Mesodermal cell (in vitro differentiated cells): ENCODE results near the gene PRR7.

Source experiments
- H3K27ac ChIP-seq: 2 replicates; pipeline ENCODE4 v1.7.0; 2013; ENCODE audit warnings: mild to moderate bottlenecking, low read depth, low read length, moderate library complexity; ENCODE audit not compliant: severe bottlenecking
- H3K36me3 ChIP-seq: 2 replicates; pipeline ENCODE4 v1.7.1; 2013; ENCODE audit warnings: mild to moderate bottlenecking, low read length, moderate library complexity; ENCODE audit not compliant: control insufficient read depth, insufficient read depth
- H3K4me1 ChIP-seq: one replicate; pipeline ENCODE4 v1.7.1; 2013; ENCODE audit warnings: mild to moderate bottlenecking, low read length; ENCODE audit not compliant: insufficient read depth, control insufficient read depth, poor library complexity, severe bottlenecking
- H3K4me3 ChIP-seq: 2 replicates; pipeline ENCODE4 v1.7.0; 2013; ENCODE audit warnings: low read length, control low read depth, mild to moderate bottlenecking; ENCODE audit not compliant: insufficient read depth, poor library complexity, severe bottlenecking; ENCODE audit errors: extremely low read depth
- H3K9me3 ChIP-seq: 2 replicates; pipeline ENCODE4 v1.7.1; 2013; ENCODE audit warnings: mild to moderate bottlenecking, low read length, moderate library complexity; ENCODE audit not compliant: control insufficient read depth
- WGBS, 2 experiments: methylation state at CpG; one replicate each; pipeline ENCODE4 v1.1.5; 2013; ENCODE audit warnings: missing lambda C conversion rate in 2 of 2; ENCODE audit not compliant: insufficient coverage in 2 of 2; 5-methylcytosine and 5-hydroxymethylcytosine counted together

The PRR7 gene

DNA sequence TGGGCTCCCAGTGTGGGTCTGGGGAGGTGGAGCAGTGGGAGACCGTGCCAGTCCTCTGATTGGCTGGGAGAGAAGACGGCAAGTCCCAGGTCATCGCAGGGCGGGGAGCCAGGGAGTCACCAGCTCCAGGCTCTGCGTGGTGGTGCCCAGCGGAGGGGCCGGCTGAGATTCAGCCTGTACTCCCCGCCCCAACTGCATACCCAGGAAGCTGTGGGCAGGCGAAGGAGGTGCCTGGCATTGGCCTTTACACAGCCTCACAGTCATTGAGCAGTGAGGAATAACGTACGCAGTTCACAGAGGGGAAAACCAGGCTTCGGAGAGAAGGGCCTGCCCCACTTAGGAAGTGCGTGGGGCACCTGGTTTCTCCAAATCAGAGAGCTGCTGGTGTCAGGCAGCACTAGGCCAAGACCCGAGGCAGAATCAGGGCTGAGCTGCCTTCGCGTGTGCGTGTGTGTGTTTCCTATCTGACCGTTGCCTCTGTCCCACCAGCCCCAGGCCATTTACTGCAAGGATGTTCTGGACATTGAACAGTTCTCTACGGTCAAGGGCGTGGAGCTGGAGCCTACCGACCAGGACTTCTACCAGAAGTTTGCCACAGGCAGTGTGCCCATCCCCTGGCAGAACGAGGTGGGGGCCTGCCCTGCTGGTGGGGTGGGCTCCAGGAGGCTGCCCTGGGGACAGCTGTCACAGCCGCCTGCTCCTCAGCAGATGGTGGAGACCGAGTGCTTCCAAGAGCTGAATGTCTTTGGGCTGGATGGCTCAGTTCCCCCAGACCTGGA lies 6.2 kb upstream of the PRR7 start:
- WGBS, 2 experiments = 90 to 93% methylated on average over 24 of the region's 24 CpGs
- H3K9me3 ChIP-seq = no peaks in the 10 kb centered on the region
- H3K27ac ChIP-seq = no peak overlapping the region
- H3K4me3 ChIP-seq = no peak overlapping the region
- peaks cover 2% of the 10 kb centered on the region for H3K4me1 ChIP-seq
- H3K36me3 ChIP-seq = peaks cover 33% of the 10 kb centered on the region

- Histone ChIP-seq H3K27ac (no peak overlapping the region), H3K4me1 (peaks cover 7% of the 10 kb centered on the region), H3K9me3 (no peaks in the 10 kb centered on the region), H3K36me3 (peaks cover 31% of the 10 kb centered on the region), H3K4me3 (no peak overlapping the region)
- WGBS, 2 experiments = 94 to 95% methylated on average over 23 to 24 of the region's 26 CpGs
These were observed 5.4 kb upstream of the PRR7 start for GRCh38 chr5:177440990-177441780.

DNA sequence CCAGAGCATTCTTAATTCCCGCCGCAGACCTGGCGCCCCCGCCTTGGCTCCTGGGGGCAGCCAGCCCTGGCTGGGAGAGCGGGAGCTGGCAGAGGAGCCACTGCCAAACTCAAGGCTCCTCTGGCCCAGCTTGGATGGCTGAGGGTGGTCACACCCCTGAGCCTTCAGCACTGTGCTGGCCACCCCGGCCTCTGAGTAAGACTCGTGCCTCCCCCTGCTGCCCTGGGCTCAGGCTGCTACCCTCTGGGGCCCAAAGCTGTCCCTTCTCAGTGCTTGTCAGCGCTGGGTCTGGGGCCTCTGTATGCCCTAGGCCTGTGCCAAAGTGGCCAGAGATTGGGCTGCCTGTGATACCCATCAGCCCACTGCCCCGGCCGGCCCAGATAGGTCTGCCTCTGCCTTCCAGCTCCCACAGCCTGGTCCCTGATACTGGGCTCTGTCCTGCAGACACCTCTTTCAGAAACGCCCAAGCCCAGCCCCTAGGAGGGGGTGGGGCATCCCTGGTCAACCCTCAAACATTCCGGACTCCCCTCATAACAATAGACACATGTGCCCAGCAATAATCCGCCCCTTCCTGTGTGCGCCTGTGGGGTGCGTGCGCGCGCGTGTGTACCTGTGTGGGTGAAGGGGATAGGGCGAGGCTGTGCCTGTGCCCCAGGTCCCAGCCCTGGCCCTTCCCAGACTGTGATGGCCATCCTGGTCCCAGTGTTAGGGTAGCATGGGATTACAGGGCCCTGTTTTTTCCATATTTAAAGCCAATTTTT lies 4.4 kb upstream of the PRR7 start:
- H3K36me3 ChIP-seq = peaks cover 25% of the 10 kb centered on the region
- no peaks in the 10 kb centered on the region for H3K9me3 ChIP-seq
- no peak overlapping the region for H3K4me3 ChIP-seq
- no peak overlapping the region for H3K27ac ChIP-seq
- peaks cover 8% of the 10 kb centered on the region for H3K4me1 ChIP-seq
- WGBS, 2 experiments = 91 to 93% methylated on average over 13 to 18 of the region's 20 CpGs

GRCh38 chr5:177443144-177443983 lies 3.2 kb upstream of the PRR7 start:
- Histone ChIP-seq H3K4me1 (peaks cover 12% of the 10 kb centered on the region), H3K36me3 (peaks cover 19% of the 10 kb centered on the region), H3K4me3 (no peak overlapping the region), H3K9me3 (no peaks in the 10 kb centered on the region), H3K27ac (no peak overlapping the region)
- 96 to 97% methylated on average over 9 to 15 of the region's 15 CpGs for WGBS, 2 experiments

DNA sequence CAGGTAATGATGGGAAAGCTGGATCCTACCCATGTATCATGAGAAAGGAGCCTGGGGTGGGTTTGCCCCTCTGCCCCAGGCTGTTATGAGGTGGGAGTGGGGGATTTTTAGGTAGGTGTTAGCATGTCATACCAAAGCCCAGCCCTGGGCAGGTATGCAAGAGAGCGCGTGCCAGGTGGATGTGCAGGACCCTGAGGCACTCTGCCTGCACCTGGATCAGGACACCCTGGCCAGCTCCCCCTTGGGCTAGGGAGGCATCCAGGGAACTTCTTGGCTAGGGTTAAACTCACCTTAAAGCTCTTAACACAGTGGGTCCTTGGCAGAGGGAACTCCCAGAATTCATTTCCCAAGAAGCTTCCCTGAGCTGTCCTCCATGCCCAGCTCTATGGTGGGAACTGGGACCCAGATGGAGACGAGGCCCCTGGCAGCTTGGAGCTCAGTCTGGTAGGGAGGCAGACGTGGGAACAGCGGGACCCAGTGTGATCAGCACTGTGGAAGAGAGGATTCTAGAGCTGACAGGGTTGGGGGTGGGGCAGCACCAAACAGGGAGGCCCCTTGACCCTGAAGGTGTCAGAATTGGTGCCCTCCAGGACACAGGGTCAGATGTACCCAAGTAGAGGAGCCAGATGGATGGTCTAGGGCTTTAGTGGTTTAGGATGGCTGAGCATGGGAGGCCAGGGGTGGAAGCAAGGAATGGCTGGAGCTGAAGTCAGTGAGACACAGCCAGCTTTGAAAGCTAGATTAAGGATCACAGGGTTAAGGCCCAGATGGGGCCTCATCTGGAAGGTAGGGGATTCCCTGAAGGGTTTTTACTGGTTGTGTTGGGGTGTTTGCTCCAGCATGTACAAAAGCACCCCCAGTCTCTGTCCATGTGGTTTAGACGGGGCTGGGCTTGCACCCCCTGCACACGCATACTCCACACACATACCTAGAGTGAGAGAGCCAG lies 2.2 kb upstream of the PRR7 start:
- Histone ChIP-seq H3K4me3 (no peak overlapping the region), H3K36me3 (peaks cover 15% of the 10 kb centered on the region), H3K9me3 (no peaks in the 10 kb centered on the region), H3K27ac (no peak overlapping the region), H3K4me1 (peaks cover 12% of the 10 kb centered on the region)
- 73 to 90% methylated on average over 5 of the region's 7 CpGs for WGBS, 2 experiments

DNA sequence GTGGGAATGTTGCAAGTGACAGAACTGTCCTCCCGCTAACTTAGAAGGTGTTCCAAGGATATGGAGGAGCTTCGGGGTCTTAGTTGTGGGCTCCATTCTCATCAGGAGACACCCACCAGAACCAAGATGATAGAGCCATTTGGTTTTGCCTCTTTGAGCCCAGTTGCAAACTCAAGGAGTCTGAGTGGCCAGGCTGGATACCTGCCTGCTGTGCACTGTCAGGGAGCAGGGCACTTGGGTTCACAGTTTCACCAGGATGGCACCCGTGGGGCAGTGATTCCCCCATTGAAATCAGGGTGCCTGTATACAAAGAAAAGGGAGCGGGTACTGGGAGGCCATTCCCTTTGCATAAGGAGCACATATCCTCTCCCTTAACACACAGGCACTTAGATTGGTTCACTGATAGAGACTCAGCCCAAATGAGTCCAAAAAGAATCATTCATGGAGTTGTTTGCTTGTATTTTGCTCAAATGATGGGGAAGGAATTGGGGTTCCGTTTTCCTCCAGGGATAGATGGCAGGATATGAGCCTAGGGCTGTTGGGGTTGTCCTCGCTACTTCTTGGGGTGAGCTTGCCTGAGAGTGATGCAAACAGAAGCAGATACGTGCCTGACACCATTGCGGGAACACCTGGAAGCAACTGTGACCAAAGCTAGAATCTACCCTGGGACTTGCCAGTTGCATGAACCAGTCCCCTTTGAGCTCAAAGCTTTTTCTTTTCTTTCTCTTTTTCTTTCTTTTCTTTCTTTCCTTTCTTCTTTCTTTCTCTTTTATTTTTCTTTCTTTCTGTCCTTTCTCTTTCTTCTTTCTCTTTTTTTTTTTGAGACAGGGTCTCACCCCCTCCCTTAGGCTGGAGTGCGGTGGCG lies 1.3 kb upstream of the PRR7 start:
- WGBS, 2 experiments = 90 to 98% methylated on average over 6 to 7 of the region's 10 CpGs
- Histone ChIP-seq H3K36me3 (peaks cover 14% of the 10 kb centered on the region), H3K9me3 (no peaks in the 10 kb centered on the region), H3K27ac (no peak overlapping the region), H3K4me1 (peaks cover 12% of the 10 kb centered on the region), H3K4me3 (no peak overlapping the region)

DNA sequence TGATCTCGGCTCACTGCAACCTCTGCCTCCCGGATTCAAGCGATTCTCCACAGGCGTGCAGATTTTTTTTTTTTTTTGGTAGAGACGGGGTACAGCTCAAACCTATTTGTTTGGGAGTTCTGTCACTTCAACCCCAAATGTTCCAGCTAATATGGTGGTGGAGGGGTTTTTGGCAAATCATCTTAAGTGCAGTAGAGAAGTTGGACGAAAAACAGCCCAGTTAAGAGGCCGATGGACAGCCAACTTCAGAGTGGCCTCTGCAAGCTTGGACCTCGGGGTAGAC lies 756 bp upstream of the PRR7 start:
- H3K27ac ChIP-seq = no peak overlapping the region
- peaks cover 9% of the 10 kb centered on the region for H3K36me3 ChIP-seq
- peak overlapping the region; percentile 58 for H3K4me3 ChIP-seq
- H3K9me3 ChIP-seq = no peaks in the 10 kb centered on the region
- WGBS, 2 experiments = 20 to 58% methylated on average over 1 to 3 of the region's 8 CpGs
- H3K4me1 ChIP-seq = peaks cover 12% of the 10 kb centered on the region

DNA sequence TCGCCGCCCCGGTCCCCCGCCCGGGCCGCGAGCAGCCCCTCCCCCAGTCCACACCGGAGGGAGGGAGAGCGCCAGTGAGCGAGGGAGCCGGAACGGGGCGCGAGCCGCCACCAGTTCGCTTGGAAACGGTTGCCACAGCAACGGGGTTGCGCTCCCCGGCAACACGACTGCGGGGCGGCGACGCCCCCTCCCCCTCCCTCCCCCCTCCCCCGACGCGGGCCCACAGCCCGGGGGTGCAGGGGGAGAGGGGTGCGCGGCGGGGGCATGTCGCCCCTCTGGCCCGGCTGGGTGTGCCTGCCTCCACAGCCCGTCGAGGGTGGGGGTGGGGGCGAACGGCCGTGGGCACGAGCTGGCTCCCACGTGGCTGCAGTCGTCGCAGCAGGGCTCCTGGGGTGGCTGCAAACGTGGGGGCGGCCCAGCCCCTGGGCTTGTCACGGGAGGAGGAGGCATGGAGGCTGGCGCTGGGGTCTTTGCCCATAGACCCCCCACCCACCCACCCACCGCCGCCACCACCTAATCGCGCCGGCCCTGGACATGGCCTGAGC lies 524 bp downstream of the PRR7 start:
- 0 to 2% methylated on average over 1 to 11 of the region's 52 CpGs for WGBS, 2 experiments
- Histone ChIP-seq H3K9me3 (no peaks in the 10 kb centered on the region), H3K4me3 (peak overlapping the region; percentile 58), H3K4me1 (peaks cover 11% of the 10 kb centered on the region), H3K27ac (peak overlapping the region; percentile 83), H3K36me3 (peaks cover 7% of the 10 kb centered on the region)
